NCI-H82 treated with DMSO at 0.1 percent for 48 hours (cell line): ENCODE results near the gene RCBTB1.

Experiments used
- DNase-seq: peaks from one replicate; lab custom pipeline; 2025; ENCODE audit not compliant: unreplicated experiment; lab: John Stamatoyannopoulos, UW

The RCBTB1 gene

GRCh38 chr13:49561062-49561410 lies 24.3 kb downstream of the RCBTB1 start:
- no peak for DNase-seq

GRCh38 chr13:49560270-49561061 lies 24.9 kb downstream of the RCBTB1 start:
- peak; percentile 51 for DNase-seq

DNA sequence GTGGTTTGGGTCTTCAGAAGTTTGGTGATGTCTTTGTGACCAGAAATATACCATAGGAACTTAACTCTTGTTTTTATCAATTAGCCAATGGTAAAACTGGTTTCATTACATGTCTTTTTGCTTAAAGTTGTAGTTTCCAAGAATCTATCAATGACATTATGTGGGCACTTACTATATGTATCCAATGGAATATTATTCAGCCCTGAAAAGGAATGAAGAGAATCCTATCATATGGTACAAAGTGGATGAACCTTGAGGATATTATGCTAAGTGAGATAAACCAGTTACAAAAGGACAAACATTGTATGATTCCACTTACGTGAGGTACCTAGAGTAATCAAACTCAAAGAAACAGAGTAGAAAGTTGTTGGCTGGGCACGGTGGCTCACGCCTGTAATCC lies 26.4 kb downstream of the RCBTB1 start:
- no peak for DNase-seq

DNA sequence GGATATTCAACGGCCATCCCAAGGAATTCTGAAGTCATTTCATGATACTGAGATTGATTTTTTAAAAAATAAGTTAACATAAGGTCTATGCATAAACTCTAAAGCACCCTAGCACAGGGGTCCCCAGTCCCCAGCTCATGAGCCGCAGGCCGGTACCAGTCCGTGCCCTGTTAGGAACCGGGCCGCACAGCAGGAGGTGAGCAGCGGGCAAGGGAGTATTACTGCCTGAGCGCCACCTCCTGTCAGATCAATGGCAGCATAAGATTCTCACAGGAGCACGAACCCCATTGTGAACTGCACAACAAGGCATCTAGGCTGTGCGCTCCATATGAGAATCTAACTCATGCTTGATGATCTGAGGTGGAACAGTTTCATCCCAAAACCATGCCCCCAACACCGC lies 31.0 kb downstream of the RCBTB1 start:
- no peak for DNase-seq

DNA sequence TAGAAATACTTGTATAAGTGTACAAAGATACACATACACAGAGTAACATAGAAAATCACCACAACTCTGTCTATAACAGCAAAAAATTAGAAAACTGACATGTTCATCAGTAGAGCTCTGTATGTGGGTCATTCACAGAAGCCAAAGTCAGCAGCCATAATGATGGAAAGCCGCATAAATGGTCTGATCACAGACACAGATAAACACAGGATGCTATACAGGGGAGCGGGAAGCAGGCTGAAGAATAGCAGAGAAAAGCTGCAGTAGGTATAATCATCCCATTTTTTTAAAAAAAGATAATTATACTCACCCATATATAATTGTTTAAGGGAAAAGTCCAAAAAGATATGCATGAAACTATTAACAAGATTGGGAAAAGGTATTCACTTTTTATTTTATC lies 31.5 kb downstream of the RCBTB1 start:
- no peak for DNase-seq

- DNase-seq = no peak
Measured at GRCh38 chr13:49550942-49551644, 34.3 kb downstream of the RCBTB1 start.

GRCh38 chr13:49549289-49549688 lies 36.1 kb downstream of the RCBTB1 start:
- DNase-seq = no peak

GRCh38 chr13:49546561-49546960 lies 38.8 kb downstream of the RCBTB1 start:
- peak; percentile 96 for DNase-seq

- peak; percentile 95 for DNase-seq
Measured at GRCh38 chr13:49545661-49546060, 39.7 kb downstream of the RCBTB1 start.

DNA sequence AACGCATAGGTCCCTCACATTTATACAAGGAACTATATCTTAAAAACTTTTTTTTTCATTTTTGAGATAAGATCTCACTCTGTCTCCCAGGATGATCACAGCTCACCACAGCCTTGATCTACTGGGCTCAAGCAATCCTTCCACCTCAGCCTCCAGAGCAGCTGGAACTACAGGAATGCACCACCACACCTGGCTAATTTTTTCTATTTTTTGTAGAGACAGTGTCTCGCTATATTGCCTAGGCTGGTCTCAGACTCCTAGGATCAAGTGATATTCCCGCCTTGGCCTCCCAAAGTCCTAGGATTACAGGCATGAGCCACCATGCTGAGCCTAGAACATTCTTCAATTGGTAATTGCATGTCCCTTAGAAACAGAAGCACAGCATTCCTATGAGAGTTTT lies 41.7 kb downstream of the RCBTB1 start:
- DNase-seq = no peak

- DNase-seq = no peak
Measured at GRCh38 chr13:49540552-49540951, 44.8 kb downstream of the RCBTB1 start.

GRCh38 chr13:49539746-49540145 lies 45.6 kb downstream of the RCBTB1 start:
- no peak for DNase-seq

GRCh38 chr13:49539313-49539712 lies 46.0 kb downstream of the RCBTB1 start:
- no peak for DNase-seq

- DNase-seq = no peak
Measured at GRCh38 chr13:49538404-49538803, 47.0 kb downstream of the RCBTB1 start.

DNA sequence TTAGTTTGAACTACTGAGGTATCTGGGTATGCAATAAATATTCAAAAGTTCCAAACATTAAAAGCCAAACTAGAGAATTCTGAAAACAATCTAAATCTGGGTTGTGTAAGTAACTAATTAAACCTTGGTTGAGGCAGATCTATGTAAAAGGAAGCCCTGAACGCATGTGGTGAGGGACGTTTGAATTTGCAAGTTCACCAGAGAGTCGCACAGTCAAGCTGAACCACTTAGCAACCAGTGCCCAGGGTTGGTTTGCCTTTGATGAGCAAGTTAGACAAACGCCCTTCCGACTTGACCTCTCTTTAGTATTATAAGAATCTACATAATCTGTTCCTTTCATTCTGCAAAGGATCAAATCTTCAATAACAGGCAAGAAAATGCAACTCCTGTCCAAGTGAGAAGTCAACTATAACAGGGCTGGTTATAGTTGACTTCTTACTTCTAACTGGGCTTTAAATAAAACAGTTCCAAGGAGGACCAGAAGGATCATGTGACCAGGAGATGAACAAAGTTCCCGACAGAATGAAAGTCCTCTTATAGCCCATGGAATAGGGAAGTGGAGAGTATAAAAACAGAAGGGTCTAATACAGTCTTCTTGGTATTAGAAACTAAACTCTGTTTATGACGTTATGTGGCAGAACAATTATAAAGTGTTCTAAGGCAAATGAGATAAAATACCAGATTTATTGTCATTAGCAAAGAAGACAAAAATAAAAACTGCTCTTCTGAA lies 49.0 kb downstream of the RCBTB1 start:
- no peak for DNase-seq

DNA sequence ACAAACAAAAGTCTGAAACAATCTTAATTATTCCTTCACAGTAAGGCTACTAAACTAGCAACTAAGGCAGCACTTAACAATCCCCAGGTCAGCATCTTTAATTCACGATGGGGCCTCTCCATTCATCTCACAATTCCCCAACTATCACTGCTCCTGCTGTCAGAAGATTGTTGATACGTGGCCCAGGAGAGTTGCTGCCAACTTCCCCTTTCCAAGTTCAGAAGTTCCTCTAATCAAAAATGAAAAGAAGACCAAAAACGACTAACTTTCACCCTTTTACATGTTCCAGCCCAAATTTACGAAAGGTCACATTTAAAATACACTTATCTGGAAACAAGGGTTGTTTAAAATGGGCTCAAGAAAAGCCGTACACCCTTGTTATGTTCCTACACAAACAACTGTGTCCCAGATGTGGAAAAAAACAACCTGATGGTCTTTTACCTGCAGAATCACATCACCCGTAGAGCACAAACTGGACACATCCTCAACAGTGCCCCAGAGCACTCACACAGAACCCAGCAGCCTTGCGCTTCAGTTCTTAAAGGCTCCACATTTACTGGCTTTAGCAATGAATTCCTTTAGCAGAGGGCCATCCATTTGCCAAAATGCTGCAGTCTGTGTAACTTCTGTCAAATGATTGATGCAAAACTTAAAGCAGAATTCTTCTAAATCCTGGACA lies 51.6 kb downstream of the RCBTB1 start:
- no peak for DNase-seq

DNA sequence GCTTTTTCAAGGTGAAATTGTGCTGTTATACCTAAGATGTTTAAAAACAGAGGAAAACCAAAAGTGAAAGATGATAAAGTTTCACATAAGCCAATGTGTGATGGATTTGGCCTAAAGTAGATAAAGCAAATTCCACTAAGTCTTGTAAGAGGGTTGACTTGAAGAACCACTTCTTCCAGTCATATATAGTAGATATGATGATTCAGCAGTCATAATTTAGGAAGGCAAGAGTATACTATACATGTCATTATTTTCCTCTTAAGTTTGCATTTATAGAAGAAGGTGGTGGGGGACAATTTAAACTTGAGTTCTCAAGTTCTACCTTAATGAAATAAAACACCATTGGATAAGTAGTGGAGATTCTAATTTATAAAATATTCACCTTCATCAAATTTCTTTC lies 52.3 kb downstream of the RCBTB1 start:
- no peak for DNase-seq

DNA sequence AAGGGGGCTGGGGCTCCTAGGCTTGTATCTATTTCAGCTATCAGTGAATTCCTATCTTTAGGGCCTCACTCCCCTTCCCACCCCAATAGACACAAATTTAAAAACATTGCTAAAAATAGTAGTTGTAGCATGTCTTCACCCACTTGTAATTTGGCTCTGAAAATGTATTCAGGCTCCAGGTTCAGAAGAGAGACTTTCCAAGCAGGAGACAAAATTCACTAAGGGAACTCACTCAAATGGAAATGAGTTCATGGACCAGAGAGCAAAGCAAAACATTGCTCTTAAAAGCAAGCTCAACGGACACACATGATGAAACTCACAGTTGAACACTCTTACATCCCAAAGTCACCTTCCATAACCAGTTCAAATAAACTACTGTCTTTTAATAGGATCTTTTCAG lies 52.8 kb downstream of the RCBTB1 start:
- no peak for DNase-seq

GRCh38 chr13:49530457-49530856 lies 54.9 kb downstream of the RCBTB1 start:
- DNase-seq = peak; percentile 93

DNA sequence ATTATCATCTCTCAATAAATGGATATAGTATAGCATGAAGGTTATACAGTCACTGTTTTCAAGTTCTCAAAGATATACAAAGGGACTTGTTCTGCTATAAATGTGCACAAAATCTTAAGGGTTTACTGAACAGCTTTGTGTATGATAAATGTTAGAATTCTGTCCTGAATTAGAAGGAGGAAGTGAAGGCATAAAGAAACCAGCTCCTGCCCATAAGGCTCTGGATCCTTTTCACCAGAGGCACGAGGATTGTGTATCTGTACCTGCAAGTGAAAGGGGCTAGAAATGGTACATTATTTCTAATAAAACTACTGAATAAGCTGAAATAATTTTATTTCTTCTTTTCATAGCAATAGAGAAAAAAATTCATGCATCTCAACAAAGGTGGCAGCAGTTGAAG lies 57.2 kb downstream of the RCBTB1 start:
- no peak for DNase-seq

GRCh38 chr13:49527123-49527522 lies 58.2 kb downstream of the RCBTB1 start:
- DNase-seq = no peak
